GM12878 (cell line): ENCODE data around the gene NTRK3. TPM values are rescaled to one million over a fixed set of nuclear protein-coding genes. Genes with fewer than 3 reads are reported as not detected.

Experiments
- ATAC-seq: fragments of 200-7000 bp; cut with Tn5 transposase; 3 replicates; pipeline ENCODE4 v1.9.1; 2020; ENCODE audit warnings: mild to moderate bottlenecking, moderate library complexity
- BruUV-seq: library from RNA; stranded (reverse); fragments of 400-500 nt; replicated peaks from 2 replicates; lab custom pipeline; 2021; lab: Mats Ljungman, UMichigan
- CTCF ChIA-PET: fragments of 300-600 bp; sonication (Branson Sonifier 250); formaldehyde crosslinking; extraction: SDS; loops from one replicate; lab custom pipeline; 2021; ENCODE audit warnings: inconsistent platforms; lab: Yijun Ruan, JAX
- POLR2A ChIA-PET: fragments of 350-600 bp; formaldehyde crosslinking; extraction: SDS; loops from one replicate; lab custom pipeline; 2021; ENCODE audit warnings: inconsistent platforms; lab: Charles Lee
- RAD21 ChIA-PET: fragments of 300-600 bp; sonication (Branson Sonifier 250); formaldehyde crosslinking; loops from one replicate; lab custom pipeline; 2023; ENCODE audit warnings: antibody characterized with exemption; ENCODE audit not compliant: unreplicated experiment; lab: Charles Lee
- SMC1A ChIA-PET: fragments of 300-600 bp; sonication (Branson Sonifier 250); formaldehyde crosslinking; loops from one replicate; lab custom pipeline; 2023; ENCODE audit not compliant: unreplicated experiment, uncharacterized antibody; lab: Charles Lee
- DNase-seq: peaks from one replicate; pipeline ENCODE4 v3.0.0-alpha.2; 2011; ENCODE audit warnings: low read depth, low spot score
- FAIRE-seq: peaks from 3 replicates; lab custom pipeline; 2011; peaks lifted over from hg19 to GRCh38; lab: Jason Lieb, UNC
- H2AFZ ChIP-seq: 2 replicates; pipeline ENCODE4 v1.6.0; 2011; ENCODE audit warnings: low read depth, low read length, control low read depth; ENCODE audit not compliant: control insufficient read depth
- H3K27ac ChIP-seq: 2 replicates; pipeline ENCODE4 v1.5.1; 2011; ENCODE audit warnings: control low read depth; ENCODE audit not compliant: control insufficient read depth, insufficient read depth
- H3K27me3 ChIP-seq, 2 experiments: replicated peaks in 1 of 2; 2 replicates each; pipeline versions ENCODE4 v1.6.0 to v1.6.1; 2011; ENCODE audit warnings: low read length in 1 of 2; ENCODE audit not compliant: control insufficient read depth in 2 of 2, insufficient read depth in 2 of 2
- H3K36me3 ChIP-seq, 2 experiments: 2 replicates each; pipeline ENCODE4 v1.5.1; 2011; ENCODE audit warnings: low read length in 1 of 2; ENCODE audit not compliant: control insufficient read depth in 2 of 2, insufficient read depth in 2 of 2
- H3K4me1 ChIP-seq: 2 replicates; pipeline ENCODE4 v1.6.1; 2011; ENCODE audit warnings: mild to moderate bottlenecking, low read length, moderate library complexity, mixed read lengths; ENCODE audit not compliant: control insufficient read depth, insufficient read depth
- H3K4me2 ChIP-seq: 2 replicates; pipeline ENCODE4 v1.6.0; 2011; ENCODE audit warnings: control low read depth; ENCODE audit not compliant: control insufficient read depth, insufficient read depth
- H3K4me3 ChIP-seq: fragments of 200-600 bp; sonication (generic); 2 replicates; pipeline ENCODE4 v1.5.1; 2016
- H3K79me2 ChIP-seq: 2 replicates; pipeline ENCODE4 v1.6.0; 2011; ENCODE audit warnings: low read length; ENCODE audit not compliant: control insufficient read depth, insufficient read depth
- H3K9ac ChIP-seq: 2 replicates; pipeline ENCODE4 v1.8.0; 2011; ENCODE audit warnings: low read length, control low read depth, mixed read lengths; ENCODE audit not compliant: control insufficient read depth, insufficient read depth
- H3K9me3 ChIP-seq: replicated peaks from 3 replicates; pipeline ENCODE4 v1.5.1; 2011; ENCODE audit warnings: mild to moderate bottlenecking, low read length; ENCODE audit not compliant: control insufficient read depth, insufficient read depth
- H4K20me1 ChIP-seq: 2 replicates; pipeline ENCODE4 v1.6.0; 2011; ENCODE audit not compliant: control insufficient read depth, insufficient read depth
- CBX3 ChIP-seq: fragments of 200-600 bp; sonication (generic); IDR thresholded peaks from 2 replicates; pipeline ENCODE4 v1.6.1; 2016; ENCODE audit warnings: low read depth, borderline replicate concordance
- CREM ChIP-seq: IDR thresholded peaks from 2 replicates; pipeline ENCODE4 v1.6.1; 2014; ENCODE audit warnings: antibody characterized with exemption, low read depth
- GABPA ChIP-seq: IDR thresholded peaks from 2 replicates; pipeline ENCODE4 v1.6.1; 2014; ENCODE audit warnings: antibody characterized with exemption, low read depth, mild to moderate bottlenecking, inconsistent platforms
- HDAC6 ChIP-seq: fragments of 200-600 bp; sonication (generic); IDR thresholded peaks from one replicate; pipeline ENCODE4 v1.8.0; 2017; ENCODE audit warnings: antibody characterized with exemption; ENCODE audit not compliant: unreplicated experiment
- MTA2 ChIP-seq: fragments of 450-650 bp; IDR thresholded peaks from 2 replicates; pipeline ENCODE4 v1.6.1; 2016; ENCODE audit warnings: low read depth, mild to moderate bottlenecking, moderate library complexity
- SUPT20H ChIP-seq: IDR thresholded peaks from 2 replicates; pipeline ENCODE4 v1.6.1; 2011; ENCODE audit warnings: low read depth, mild to moderate bottlenecking, low read length, moderate library complexity, borderline replicate concordance; ENCODE audit not compliant: control insufficient read depth
- ZBED1 ChIP-seq: IDR thresholded peaks from 2 replicates; pipeline ENCODE4 v1.6.1; 2016; ENCODE audit warnings: borderline replicate concordance
- ZNF274 ChIP-seq: IDR thresholded peaks from one replicate; pipeline ENCODE4 v1.8.0; 2011; ENCODE audit not compliant: insufficient read length, insufficient read depth
- ZNF384 ChIP-seq: IDR thresholded peaks from 2 replicates; pipeline ENCODE4 v1.6.1; 2012; ENCODE audit warnings: low read depth, mild to moderate bottlenecking, low read length, improper control_type of control experiment, borderline replicate concordance
- ZNF622 ChIP-seq: fragments of 450-650 bp; IDR thresholded peaks from 2 replicates; pipeline ENCODE4 v1.6.1; 2017; ENCODE audit warnings: mild to moderate bottlenecking, inconsistent platforms
- in situ Hi-C: fragments of 300-500 bp; cut with MboI; formaldehyde crosslinking; loops from 9 replicates; pipeline ENCODE4 v1.14.3; 2018; ENCODE audit warnings: mixed read lengths
- intact Hi-C: fragments of 100-400 bp; cut with micrococcal nuclease; formaldehyde crosslinking; loops from one replicate; pipeline ENCODE4 v1.14.2; 2022; ENCODE audit not compliant: unreplicated experiment
- polyA plus RNA-seq, 11 experiments: library from polyadenylated mRNA; depleted of rRNA in 4 of 11; unstranded in 6 of 11; stranded (reverse) in 5 of 11; fragments of >200 nt; fragmentation: Nextera tagmentation in 4 of 11; fragmentation: Illumina TruSeq in 1 of 11; extraction: Ambion mirVana in 4 of 11; extraction: Trizol in 1 of 11; gene quantifications; 1 replicate in 1 of 11; 2 replicates in 10 of 11; pipeline versions ENCODE4 v1.2.1 to v1.2.3, GENCODE V29; 2011 to 2016; ENCODE audit warnings: inconsistent platforms in 2 of 11, missing spikeins in 2 of 11, low read depth in 1 of 11
- total RNA-seq, 4 experiments: library from RNA; depleted of rRNA in 3 of 4; stranded (reverse); fragments of >200 nt in 3 of 4; fragmentation: Illumina TruSeq in 1 of 4; extraction: Trizol in 1 of 4; gene quantifications; 2 replicates each; pipeline versions ENCODE4 v1.2.1 to v1.2.3, GENCODE V29; 2013 to 2021
- TF ChIP-seq, protein P1 (sequence below): fragments of 450-650 bp; IDR thresholded peaks from 2 replicates; pipeline ENCODE4 v1.6.1; 2017; ENCODE audit warnings: mild to moderate bottlenecking, moderate library complexity
- TF ChIP-seq, protein P2 (sequence below): fragments of 450-650 bp; IDR thresholded peaks from 2 replicates; pipeline ENCODE4 v1.6.1; 2017; ENCODE audit warnings: low read depth, mild to moderate bottlenecking, moderate library complexity

Gene NTRK3
- total and polyA plus RNA-seq, 10 of the 15 experiments (the other 5 are each of a cell fraction or from before 2014, with no cell fraction given), result not detected

DNA sequence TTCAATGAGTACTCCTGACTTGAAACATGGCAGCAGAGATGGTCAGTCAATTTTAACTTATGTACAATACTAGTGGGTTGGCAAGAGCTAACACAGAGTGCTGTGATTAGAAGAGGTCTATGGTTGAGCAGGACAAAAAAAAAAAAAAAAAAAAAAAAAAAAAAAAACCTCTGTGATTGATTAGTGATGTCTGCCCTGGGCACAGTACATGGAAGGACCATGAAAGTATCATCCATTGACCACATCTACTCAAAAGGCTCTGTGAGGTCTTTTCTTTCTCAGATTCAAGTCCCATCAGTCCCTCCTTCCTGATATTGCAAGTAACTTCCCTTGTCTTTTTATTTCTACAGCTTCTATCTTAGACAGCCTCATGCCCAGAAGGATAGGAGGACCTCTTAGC, 59.6 kb downstream of the NTRK3 start:
- FAIRE-seq (no peak), DNase-seq (no peak), ATAC-seq (no peak)
- Histone ChIP-seq H3K36me3 (no peaks in the 10 kb centered on the region), H3K79me2 (no peaks in the 10 kb centered on the region), H3K4me3 (no peak overlapping the region), H3K9ac (no peak overlapping the region), H3K4me1 (no peaks in the 10 kb centered on the region), H3K9me3 (no peaks in the 10 kb centered on the region), H2AFZ (no peak overlapping the region), H4K20me1 (no peaks in the 10 kb centered on the region), H3K4me2 (no peak overlapping the region), H3K27me3 (peaks cover 0 to 4% of the 10 kb centered on the region in 2 experiments; a peak in 1 of 4 replicates), H3K27ac (no peak overlapping the region)
- SMC1A ChIA-PET, result no interaction called here
- intact Hi-C loops (no loop called here), in situ Hi-C loops (no loop called here)
- CTCF ChIA-PET, result no interaction called here
- TF ChIP-seq, protein P1, sequence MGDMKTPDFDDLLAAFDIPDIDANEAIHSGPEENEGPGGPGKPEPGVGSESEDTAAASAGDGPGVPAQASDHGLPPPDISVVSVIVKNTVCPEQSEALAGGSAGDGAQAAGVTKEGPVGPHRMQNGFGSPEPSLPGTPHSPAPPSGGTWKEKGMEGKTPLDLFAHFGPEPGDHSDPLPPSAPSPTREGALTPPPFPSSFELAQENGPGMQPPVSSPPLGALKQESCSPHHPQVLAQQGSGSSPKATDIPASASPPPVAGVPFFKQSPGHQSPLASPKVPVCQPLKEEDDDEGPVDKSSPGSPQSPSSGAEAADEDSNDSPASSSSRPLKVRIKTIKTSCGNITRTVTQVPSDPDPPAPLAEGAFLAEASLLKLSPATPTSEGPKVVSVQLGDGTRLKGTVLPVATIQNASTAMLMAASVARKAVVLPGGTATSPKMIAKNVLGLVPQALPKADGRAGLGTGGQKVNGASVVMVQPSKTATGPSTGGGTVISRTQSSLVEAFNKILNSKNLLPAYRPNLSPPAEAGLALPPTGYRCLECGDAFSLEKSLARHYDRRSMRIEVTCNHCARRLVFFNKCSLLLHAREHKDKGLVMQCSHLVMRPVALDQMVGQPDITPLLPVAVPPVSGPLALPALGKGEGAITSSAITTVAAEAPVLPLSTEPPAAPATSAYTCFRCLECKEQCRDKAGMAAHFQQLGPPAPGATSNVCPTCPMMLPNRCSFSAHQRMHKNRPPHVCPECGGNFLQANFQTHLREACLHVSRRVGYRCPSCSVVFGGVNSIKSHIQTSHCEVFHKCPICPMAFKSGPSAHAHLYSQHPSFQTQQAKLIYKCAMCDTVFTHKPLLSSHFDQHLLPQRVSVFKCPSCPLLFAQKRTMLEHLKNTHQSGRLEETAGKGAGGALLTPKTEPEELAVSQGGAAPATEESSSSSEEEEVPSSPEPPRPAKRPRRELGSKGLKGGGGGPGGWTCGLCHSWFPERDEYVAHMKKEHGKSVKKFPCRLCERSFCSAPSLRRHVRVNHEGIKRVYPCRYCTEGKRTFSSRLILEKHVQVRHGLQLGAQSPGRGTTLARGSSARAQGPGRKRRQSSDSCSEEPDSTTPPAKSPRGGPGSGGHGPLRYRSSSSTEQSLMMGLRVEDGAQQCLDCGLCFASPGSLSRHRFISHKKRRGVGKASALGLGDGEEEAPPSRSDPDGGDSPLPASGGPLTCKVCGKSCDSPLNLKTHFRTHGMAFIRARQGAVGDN, result no peak
- TF ChIP-seq CBX3 (no peak), ZBED1 (no peak), GABPA (no peak), MTA2 (no peak), CREM (no peak), SUPT20H (no peak), HDAC6 (no peak), ZNF622 (no peak), ZNF384 (no peak), ZNF274 (no peak)
- TF ChIP-seq, protein P2, sequence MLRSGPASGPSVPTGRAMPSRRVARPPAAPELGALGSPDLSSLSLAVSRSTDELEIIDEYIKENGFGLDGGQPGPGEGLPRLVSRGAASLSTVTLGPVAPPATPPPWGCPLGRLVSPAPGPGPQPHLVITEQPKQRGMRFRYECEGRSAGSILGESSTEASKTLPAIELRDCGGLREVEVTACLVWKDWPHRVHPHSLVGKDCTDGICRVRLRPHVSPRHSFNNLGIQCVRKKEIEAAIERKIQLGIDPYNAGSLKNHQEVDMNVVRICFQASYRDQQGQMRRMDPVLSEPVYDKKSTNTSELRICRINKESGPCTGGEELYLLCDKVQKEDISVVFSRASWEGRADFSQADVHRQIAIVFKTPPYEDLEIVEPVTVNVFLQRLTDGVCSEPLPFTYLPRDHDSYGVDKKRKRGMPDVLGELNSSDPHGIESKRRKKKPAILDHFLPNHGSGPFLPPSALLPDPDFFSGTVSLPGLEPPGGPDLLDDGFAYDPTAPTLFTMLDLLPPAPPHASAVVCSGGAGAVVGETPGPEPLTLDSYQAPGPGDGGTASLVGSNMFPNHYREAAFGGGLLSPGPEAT, result no peak
- RAD21 ChIA-PET, result no interaction called here
- no TSS peak for BruUV-seq
- POLR2A ChIA-PET, result no interaction called here
